CD14-positive monocyte (primary cell): Measurements from ENCODE around the gene JDP2. TPM values are rescaled to one million over a fixed set of nuclear protein-coding genes. Genes with fewer than 3 reads are reported as not detected.

Source experiments
- DNase-seq, 3 donors: peaks; one replicate each; pipeline ENCODE4 v3.0.0-alpha.2; 2011 to 2022
- H2AFZ ChIP-seq: 2 replicates; pipeline ENCODE4 v1.6.0; 2012; ENCODE audit warnings: mild to moderate bottlenecking, low read depth, low read length, inconsistent platforms; ENCODE audit not compliant: insufficient read depth, poor library complexity, severe bottlenecking
- H3K27ac ChIP-seq, 2 donors: 1 replicate in 1 of 2; 2 replicates in 1 of 2; pipeline ENCODE4 v1.5.1; 2012 to 2013; ENCODE audit warnings: low read length in 2 of 2, control low read depth in 1 of 2, inconsistent platforms in 1 of 2, low read depth in 1 of 2, mild to moderate bottlenecking in 1 of 2
- H3K27me3 ChIP-seq, 2 donors: one replicate each; pipeline versions ENCODE4 v1.6.0 to v1.6.1; 2011 to 2013; ENCODE audit warnings: low read length in 2 of 2; ENCODE audit not compliant: control insufficient read depth in 2 of 2, insufficient read depth in 2 of 2
- H3K36me3 ChIP-seq, 2 donors: replicated peaks in 1 of 2; 1 replicate in 1 of 2; 2 replicates in 1 of 2; pipeline versions ENCODE4 v1.5.1 to v1.6.1; 2012 to 2013; ENCODE audit warnings: low read length in 2 of 2, control low read depth in 1 of 2, inconsistent platforms in 1 of 2, mild to moderate bottlenecking in 1 of 2; ENCODE audit not compliant: insufficient read depth in 2 of 2, control insufficient read depth in 1 of 2
- H3K4me1 ChIP-seq, 2 donors: 1 replicate in 1 of 2; 2 replicates in 1 of 2; pipeline versions ENCODE4 v1.5.1 to v1.6.1; 2012 to 2013; ENCODE audit warnings: low read length in 2 of 2, control low read depth in 1 of 2, inconsistent platforms in 1 of 2, mild to moderate bottlenecking in 1 of 2, moderate library complexity in 1 of 2; ENCODE audit not compliant: insufficient read depth in 2 of 2, control insufficient read depth in 1 of 2
- H3K4me2 ChIP-seq: replicated peaks from 2 replicates; pipeline ENCODE3; 2012; ENCODE audit warnings: low read length, moderate library complexity, mild to moderate bottlenecking; ENCODE audit not compliant: poor library complexity, severe bottlenecking; ENCODE audit errors: extremely low read depth
- H3K4me3 ChIP-seq, 3 experiments: fragments of 200-600 bp in 1 of 3; sonication (generic) in 1 of 3; replicated peaks in 1 of 3; 1 replicate in 2 of 3; 2 replicates in 1 of 3; pipeline ENCODE4 v1.5.1; 2011 to 2013; ENCODE audit warnings: low read length in 3 of 3, mild to moderate bottlenecking in 3 of 3, control low read depth in 2 of 3, low read depth in 2 of 3, inconsistent platforms in 1 of 3, moderate library complexity in 1 of 3
- H3K79me2 ChIP-seq: 2 replicates; pipeline ENCODE4 v1.6.0; 2012; ENCODE audit warnings: mild to moderate bottlenecking, control low read depth, inconsistent platforms, low read length, moderate library complexity; ENCODE audit not compliant: insufficient read depth
- H3K9ac ChIP-seq: 2 replicates; pipeline ENCODE4 v1.6.0; 2017; ENCODE audit warnings: low read length, mild to moderate bottlenecking; ENCODE audit not compliant: insufficient read depth, poor library complexity, severe bottlenecking
- H3K9me3 ChIP-seq, 2 donors: replicated peaks in 1 of 2; 1 replicate in 1 of 2; 2 replicates in 1 of 2; pipeline versions ENCODE4 v1.5.1 to v1.6.1; 2012 to 2013; ENCODE audit warnings: low read length in 2 of 2, control low read depth in 1 of 2; ENCODE audit not compliant: control insufficient read depth in 1 of 2, insufficient read depth in 1 of 2
- H4K20me1 ChIP-seq: 2 replicates; pipeline ENCODE4 v1.6.0; 2012; ENCODE audit warnings: mild to moderate bottlenecking, low read length, control low read depth, moderate library complexity; ENCODE audit not compliant: insufficient read depth
- H3K27ac Mint-ChIP-seq, 7 donors: one replicate each; pipeline ENCODE4 v1.8.0; 2020; ENCODE audit warnings: mild to moderate bottlenecking in 7 of 7, mixed read lengths in 7 of 7, moderate library complexity in 6 of 7, inconsistent platforms in 2 of 7
- H3K27me3 Mint-ChIP-seq, 3 donors: one replicate each; pipeline ENCODE4 v1.8.0; 2021 to 2022; ENCODE audit warnings: low read depth in 3 of 3, mild to moderate bottlenecking in 3 of 3, mixed read lengths in 3 of 3, moderate library complexity in 3 of 3, inconsistent platforms in 1 of 3
- H3K36me3 Mint-ChIP-seq, 2 donors: one replicate each; pipeline ENCODE4 v1.8.0; 2020; ENCODE audit warnings: mixed read lengths in 2 of 2, inconsistent platforms in 1 of 2, mild to moderate bottlenecking in 1 of 2
- H3K4me1 Mint-ChIP-seq: one replicate; pipeline ENCODE4 v1.8.0; 2020; ENCODE audit warnings: mild to moderate bottlenecking, mixed read lengths
- H3K4me3 Mint-ChIP-seq, 2 donors: one replicate each; pipeline ENCODE4 v1.8.0; 2020; ENCODE audit warnings: mild to moderate bottlenecking in 2 of 2, mixed read lengths in 2 of 2, moderate library complexity in 1 of 2
- H3K9me3 Mint-ChIP-seq, 7 donors: one replicate each; pipeline ENCODE4 v1.8.0; 2020 to 2022; ENCODE audit warnings: mixed read lengths in 7 of 7, mild to moderate bottlenecking in 6 of 7, moderate library complexity in 6 of 7, inconsistent platforms in 2 of 7
- WGBS: methylation state at CpG from one replicate; pipeline ENCODE4 v1.1.5; 2013; ENCODE audit warnings: missing lambda C conversion rate; ENCODE audit not compliant: insufficient coverage; 5-methylcytosine and 5-hydroxymethylcytosine counted together
- intact Hi-C, 2 donors: fragments of 100-400 bp; cut with micrococcal nuclease; formaldehyde crosslinking; loops; one replicate each; pipeline versions ENCODE4 v1.15.0 to v1.15.1; 2023
- polyA plus RNA-seq, 3 donors: library from polyadenylated mRNA; depleted of rRNA in 1 of 3; unstranded in 2 of 3; stranded (reverse) in 1 of 3; fragments of 300-500 nt in 2 of 3; fragments of >200 nt in 1 of 3; fragmentation: Illumina TruSeq in 2 of 3; gene quantifications; 1 replicate in 2 of 3; 2 replicates in 1 of 3; pipeline ENCODE4 v1.2.3, GENCODE V29; 2012 to 2021
- TF ChIP-seq, protein P1 (sequence below): fragments of 200-600 bp; IDR thresholded peaks from one replicate; pipeline ENCODE4 v1.8.0; 2022; ENCODE audit warnings: antibody characterized with exemption, mild to moderate bottlenecking

JDP2 gene
- polyA plus RNA-seq, 3 donors = 3.5 to 69.2 (median 14.2) TPM

GRCh38 chr14:75484711-75485429 is 57.0 kb downstream of the JDP2 start:
- no peak overlapping the region for H2AFZ ChIP-seq
- H3K27ac ChIP-seq = no peak overlapping the region
- intact Hi-C loops = loop anchor here (5.0 kb wide), 2 partner anchors 178 to 353 kb away; no protein-coding TSS in a partner anchor
- Mint-ChIP-seq H3K27me3 (no peaks in the 10 kb centered on the region), H3K4me1 (peaks cover 6% of the 10 kb centered on the region), H3K27ac (no peak overlapping the region), H3K36me3 (no peaks in the 10 kb centered on the region), H3K9me3 (peaks cover 0 to 5% (median 3%) of the 10 kb centered on the region in 7 donors), H3K4me3 (no peak overlapping the region)
- H3K79me2 ChIP-seq = no peaks in the 10 kb centered on the region
- no peaks in the 10 kb centered on the region for H3K36me3 ChIP-seq
- WGBS = 85% methylated on average over 2 of the region's 4 CpGs
- no peaks in the 10 kb centered on the region for H3K4me1 ChIP-seq
- no peak overlapping the region for H3K4me3 ChIP-seq
- H3K4me2 ChIP-seq = no peak overlapping the region
- no peaks in the 10 kb centered on the region for H3K27me3 ChIP-seq
- no peak for DNase-seq
- no peak overlapping the region for H3K9ac ChIP-seq
- TF ChIP-seq, protein P1, sequence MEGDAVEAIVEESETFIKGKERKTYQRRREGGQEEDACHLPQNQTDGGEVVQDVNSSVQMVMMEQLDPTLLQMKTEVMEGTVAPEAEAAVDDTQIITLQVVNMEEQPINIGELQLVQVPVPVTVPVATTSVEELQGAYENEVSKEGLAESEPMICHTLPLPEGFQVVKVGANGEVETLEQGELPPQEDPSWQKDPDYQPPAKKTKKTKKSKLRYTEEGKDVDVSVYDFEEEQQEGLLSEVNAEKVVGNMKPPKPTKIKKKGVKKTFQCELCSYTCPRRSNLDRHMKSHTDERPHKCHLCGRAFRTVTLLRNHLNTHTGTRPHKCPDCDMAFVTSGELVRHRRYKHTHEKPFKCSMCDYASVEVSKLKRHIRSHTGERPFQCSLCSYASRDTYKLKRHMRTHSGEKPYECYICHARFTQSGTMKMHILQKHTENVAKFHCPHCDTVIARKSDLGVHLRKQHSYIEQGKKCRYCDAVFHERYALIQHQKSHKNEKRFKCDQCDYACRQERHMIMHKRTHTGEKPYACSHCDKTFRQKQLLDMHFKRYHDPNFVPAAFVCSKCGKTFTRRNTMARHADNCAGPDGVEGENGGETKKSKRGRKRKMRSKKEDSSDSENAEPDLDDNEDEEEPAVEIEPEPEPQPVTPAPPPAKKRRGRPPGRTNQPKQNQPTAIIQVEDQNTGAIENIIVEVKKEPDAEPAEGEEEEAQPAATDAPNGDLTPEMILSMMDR = no peak
- H4K20me1 ChIP-seq = no peaks in the 10 kb centered on the region
- H3K9me3 ChIP-seq = no peaks in the 10 kb centered on the region

DNA sequence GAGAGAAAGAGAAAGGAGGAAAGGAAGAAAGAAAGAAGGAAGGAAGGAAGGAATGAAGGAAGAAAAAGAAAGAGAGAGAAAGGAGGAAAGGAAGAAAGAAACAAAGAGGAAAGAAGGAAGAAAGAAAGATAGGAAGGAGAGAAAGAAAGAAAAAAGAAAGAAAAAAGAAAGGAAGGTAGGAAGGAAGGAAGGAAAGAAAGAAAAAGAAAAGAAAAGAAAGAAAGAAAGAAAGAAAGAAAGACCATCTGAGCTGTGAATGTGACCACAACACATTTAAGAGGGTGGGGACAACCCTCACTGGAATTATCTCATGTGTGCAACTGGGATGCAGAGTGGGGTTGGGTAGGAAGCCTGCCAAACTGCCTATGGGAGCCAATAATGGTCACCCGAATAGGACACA is 58.5 kb downstream of the JDP2 start:
- Histone ChIP-seq H3K27me3 (no peaks in the 10 kb centered on the region), H3K9ac (no peak overlapping the region), H3K27ac (no peak overlapping the region), H4K20me1 (no peaks in the 10 kb centered on the region), H3K36me3 (no peaks in the 10 kb centered on the region), H3K4me2 (no peak overlapping the region), H3K4me3 (no peak overlapping the region), H2AFZ (no peak overlapping the region), H3K4me1 (no peaks in the 10 kb centered on the region), H3K9me3 (no peaks in the 10 kb centered on the region), H3K79me2 (no peaks in the 10 kb centered on the region)
- DNase-seq = no peak
- WGBS = no CpG with 5 or more reads among the region's 1 CpG
- Mint-ChIP-seq H3K4me3 (no peak overlapping the region), H3K27ac (no peak overlapping the region), H3K4me1 (peaks cover 2% of the 10 kb centered on the region), H3K9me3 (peaks cover 0 to 8% (median 4%) of the 10 kb centered on the region in 7 donors), H3K36me3 (no peaks in the 10 kb centered on the region), H3K27me3 (no peaks in the 10 kb centered on the region)
- intact Hi-C loops = loop anchor here (5.0 kb wide), 2 partner anchors 179 to 354 kb away; no protein-coding TSS in a partner anchor
- TF ChIP-seq, protein P1 = peak; percentile 8
